GDM1 (cell line): ENCODE results near the gene ZNF627.
"Not testable (repeated sequence)": the region's sequence is repeated elsewhere in the genome, so short reads cannot be mapped to it uniquely, and the experiment has no call there.

ENCODE experiments used
- DNase-seq: peaks from one replicate; lab custom pipeline; 2025; lab: John Stamatoyannopoulos, UW

The ZNF627 gene

GRCh38 chr19:11624069-11624463, 26.8 kb downstream of the ZNF627 start:
- DNase-seq, result no peak

GRCh38 chr19:11626252-11626651, 29.0 kb downstream of the ZNF627 start:
- no peak for DNase-seq

- DNase-seq, result no peak
These were observed 35.9 kb downstream of the ZNF627 start for GRCh38 chr19:11633223-11633622.

GRCh38 chr19:11634018-11634662, 36.9 kb downstream of the ZNF627 start:
- DNase-seq, result not testable (repeated sequence)

GRCh38 chr19:11639245-11639601, 41.9 kb downstream of the ZNF627 start:
- DNase-seq, result no peak

- DNase-seq, result peak; percentile 85
These were observed 42.6 kb downstream of the ZNF627 start for GRCh38 chr19:11639602-11640471.

GRCh38 chr19:11641244-11641643, 44.0 kb downstream of the ZNF627 start:
- no peak for DNase-seq

- no peak for DNase-seq
These were observed 45.6 kb downstream of the ZNF627 start for GRCh38 chr19:11642902-11643301.

GRCh38 chr19:11649941-11650340, 52.7 kb downstream of the ZNF627 start:
- DNase-seq, result no peak

- no peak for DNase-seq
These were observed 53.8 kb downstream of the ZNF627 start for GRCh38 chr19:11651062-11651461.

- no peak for DNase-seq
These were observed 54.8 kb downstream of the ZNF627 start for GRCh38 chr19:11652056-11652455.

GRCh38 chr19:11652492-11652891, 55.2 kb downstream of the ZNF627 start:
- DNase-seq, result no peak

- DNase-seq, result no peak
These were observed 59.3 kb downstream of the ZNF627 start for GRCh38 chr19:11656535-11656934.

- DNase-seq, result no peak
These were observed 60.0 kb downstream of the ZNF627 start for GRCh38 chr19:11657307-11657706.

GRCh38 chr19:11658970-11659369, 61.7 kb downstream of the ZNF627 start:
- DNase-seq, result no peak

- no peak for DNase-seq
These were observed 62.3 kb downstream of the ZNF627 start for GRCh38 chr19:11659612-11660011.

GRCh38 chr19:11662278-11662677, 65.0 kb downstream of the ZNF627 start:
- no peak for DNase-seq

GRCh38 chr19:11663181-11663591, 65.9 kb downstream of the ZNF627 start:
- DNase-seq, result no peak
